Liver (tissue), 3 donors: ENCODE results near the gene CALML3.

Source experiments
- JUND ChIP-seq, 2 donors: IDR thresholded peaks; 2 replicates each; pipeline ENCODE4 v1.6.1; 2016; ENCODE audit warnings: antibody characterized with exemption in 2 of 2
- RAD21 ChIP-seq, 2 donors: IDR thresholded peaks; 2 replicates each; pipeline ENCODE4 v1.6.1; 2016; ENCODE audit warnings: antibody characterized with exemption in 2 of 2, mild to moderate bottlenecking in 2 of 2
- YY1 ChIP-seq: IDR thresholded peaks from 2 replicates; pipeline ENCODE4 v1.6.1; 2016; ENCODE audit warnings: antibody characterized with exemption, mild to moderate bottlenecking
- TF ChIP-seq, protein P1 (sequence below): fragments of 150-350 bp; IDR thresholded peaks from 2 replicates; pipeline ENCODE4 v1.5.1; 2017; ENCODE audit warnings: improper control_type of control experiment, low read depth, low read length; ENCODE audit not compliant: missing input control
- TF ChIP-seq, protein P2 (sequence below): IDR thresholded peaks from 2 replicates; pipeline ENCODE4 v1.6.1; 2016; ENCODE audit warnings: antibody characterized with exemption
- TF ChIP-seq, protein P3 (sequence below): IDR thresholded peaks from 2 replicates; pipeline ENCODE4 v1.6.1; 2016; ENCODE audit warnings: antibody characterized with exemption, mild to moderate bottlenecking
- donor health status: healthy.
- donor health status: healthy.

DNA sequence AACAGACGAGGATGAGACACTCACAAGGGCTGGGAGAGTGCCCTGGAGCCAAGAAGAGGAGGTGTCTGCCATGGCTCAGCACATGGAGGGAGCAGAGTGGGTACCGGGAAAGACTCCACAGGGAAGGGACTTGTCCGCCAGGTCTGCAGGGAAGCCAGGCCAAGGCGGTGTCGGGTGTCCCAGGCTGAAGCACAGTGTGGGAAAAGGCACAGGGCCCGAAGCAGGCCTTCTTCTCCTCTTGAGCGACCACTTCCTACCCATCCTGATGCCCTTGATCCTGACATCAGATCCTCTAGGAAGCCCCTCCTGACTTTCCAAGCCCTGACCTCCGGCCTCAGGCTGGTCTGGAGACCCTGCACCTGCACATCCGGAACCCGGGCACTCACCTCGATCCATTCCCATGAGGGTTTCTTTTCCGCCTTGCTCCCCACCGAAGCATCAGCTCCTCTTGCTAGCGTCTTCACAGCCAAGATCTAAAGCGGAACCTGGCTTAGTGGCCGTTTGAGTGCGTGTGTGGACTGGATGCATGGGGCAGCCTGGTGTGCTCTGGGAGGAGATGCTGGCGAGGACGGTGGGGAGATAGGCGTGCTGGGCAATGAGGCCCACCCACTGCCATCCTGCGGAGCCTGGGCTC, 8.5 kb downstream of the CALML3 start:
- TF ChIP-seq, protein P1, sequence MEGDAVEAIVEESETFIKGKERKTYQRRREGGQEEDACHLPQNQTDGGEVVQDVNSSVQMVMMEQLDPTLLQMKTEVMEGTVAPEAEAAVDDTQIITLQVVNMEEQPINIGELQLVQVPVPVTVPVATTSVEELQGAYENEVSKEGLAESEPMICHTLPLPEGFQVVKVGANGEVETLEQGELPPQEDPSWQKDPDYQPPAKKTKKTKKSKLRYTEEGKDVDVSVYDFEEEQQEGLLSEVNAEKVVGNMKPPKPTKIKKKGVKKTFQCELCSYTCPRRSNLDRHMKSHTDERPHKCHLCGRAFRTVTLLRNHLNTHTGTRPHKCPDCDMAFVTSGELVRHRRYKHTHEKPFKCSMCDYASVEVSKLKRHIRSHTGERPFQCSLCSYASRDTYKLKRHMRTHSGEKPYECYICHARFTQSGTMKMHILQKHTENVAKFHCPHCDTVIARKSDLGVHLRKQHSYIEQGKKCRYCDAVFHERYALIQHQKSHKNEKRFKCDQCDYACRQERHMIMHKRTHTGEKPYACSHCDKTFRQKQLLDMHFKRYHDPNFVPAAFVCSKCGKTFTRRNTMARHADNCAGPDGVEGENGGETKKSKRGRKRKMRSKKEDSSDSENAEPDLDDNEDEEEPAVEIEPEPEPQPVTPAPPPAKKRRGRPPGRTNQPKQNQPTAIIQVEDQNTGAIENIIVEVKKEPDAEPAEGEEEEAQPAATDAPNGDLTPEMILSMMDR, result no peak
- TF ChIP-seq, protein P2, sequence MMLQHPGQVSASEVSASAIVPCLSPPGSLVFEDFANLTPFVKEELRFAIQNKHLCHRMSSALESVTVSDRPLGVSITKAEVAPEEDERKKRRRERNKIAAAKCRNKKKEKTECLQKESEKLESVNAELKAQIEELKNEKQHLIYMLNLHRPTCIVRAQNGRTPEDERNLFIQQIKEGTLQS, result no peak
- TF ChIP-seq RAD21 (IDR thresholded peaks at IDR 0.05) (no peak), YY1 (no peak), JUND (IDR thresholded peaks at IDR 0.05) (no peak)
- TF ChIP-seq, protein P3, sequence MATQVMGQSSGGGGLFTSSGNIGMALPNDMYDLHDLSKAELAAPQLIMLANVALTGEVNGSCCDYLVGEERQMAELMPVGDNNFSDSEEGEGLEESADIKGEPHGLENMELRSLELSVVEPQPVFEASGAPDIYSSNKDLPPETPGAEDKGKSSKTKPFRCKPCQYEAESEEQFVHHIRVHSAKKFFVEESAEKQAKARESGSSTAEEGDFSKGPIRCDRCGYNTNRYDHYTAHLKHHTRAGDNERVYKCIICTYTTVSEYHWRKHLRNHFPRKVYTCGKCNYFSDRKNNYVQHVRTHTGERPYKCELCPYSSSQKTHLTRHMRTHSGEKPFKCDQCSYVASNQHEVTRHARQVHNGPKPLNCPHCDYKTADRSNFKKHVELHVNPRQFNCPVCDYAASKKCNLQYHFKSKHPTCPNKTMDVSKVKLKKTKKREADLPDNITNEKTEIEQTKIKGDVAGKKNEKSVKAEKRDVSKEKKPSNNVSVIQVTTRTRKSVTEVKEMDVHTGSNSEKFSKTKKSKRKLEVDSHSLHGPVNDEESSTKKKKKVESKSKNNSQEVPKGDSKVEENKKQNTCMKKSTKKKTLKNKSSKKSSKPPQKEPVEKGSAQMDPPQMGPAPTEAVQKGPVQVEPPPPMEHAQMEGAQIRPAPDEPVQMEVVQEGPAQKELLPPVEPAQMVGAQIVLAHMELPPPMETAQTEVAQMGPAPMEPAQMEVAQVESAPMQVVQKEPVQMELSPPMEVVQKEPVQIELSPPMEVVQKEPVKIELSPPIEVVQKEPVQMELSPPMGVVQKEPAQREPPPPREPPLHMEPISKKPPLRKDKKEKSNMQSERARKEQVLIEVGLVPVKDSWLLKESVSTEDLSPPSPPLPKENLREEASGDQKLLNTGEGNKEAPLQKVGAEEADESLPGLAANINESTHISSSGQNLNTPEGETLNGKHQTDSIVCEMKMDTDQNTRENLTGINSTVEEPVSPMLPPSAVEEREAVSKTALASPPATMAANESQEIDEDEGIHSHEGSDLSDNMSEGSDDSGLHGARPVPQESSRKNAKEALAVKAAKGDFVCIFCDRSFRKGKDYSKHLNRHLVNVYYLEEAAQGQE, result no peak
